ENCODE results near the gene TOM1L2.

Gene TOM1L2

DNA sequence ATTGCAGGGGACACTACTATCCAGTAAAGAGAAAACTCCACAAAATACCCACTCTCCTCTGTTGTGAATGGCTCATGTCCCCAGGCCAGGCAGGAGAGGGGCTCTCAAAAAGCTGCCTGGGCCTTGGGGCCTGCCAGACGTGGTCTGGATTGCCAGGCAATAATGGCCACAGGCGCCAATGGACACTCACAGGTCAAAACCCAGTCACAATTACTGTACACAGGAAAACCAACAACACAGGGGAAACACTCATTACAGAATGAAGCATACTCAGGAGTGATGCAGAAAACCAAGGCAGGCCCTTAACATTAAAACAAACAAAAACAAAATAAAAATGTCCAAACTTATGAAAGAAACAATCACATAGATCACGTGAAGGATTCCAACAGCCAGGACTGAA lies 100.3 kb downstream of the TOM1L2 start:
- DNase-seq: no peak

DNA sequence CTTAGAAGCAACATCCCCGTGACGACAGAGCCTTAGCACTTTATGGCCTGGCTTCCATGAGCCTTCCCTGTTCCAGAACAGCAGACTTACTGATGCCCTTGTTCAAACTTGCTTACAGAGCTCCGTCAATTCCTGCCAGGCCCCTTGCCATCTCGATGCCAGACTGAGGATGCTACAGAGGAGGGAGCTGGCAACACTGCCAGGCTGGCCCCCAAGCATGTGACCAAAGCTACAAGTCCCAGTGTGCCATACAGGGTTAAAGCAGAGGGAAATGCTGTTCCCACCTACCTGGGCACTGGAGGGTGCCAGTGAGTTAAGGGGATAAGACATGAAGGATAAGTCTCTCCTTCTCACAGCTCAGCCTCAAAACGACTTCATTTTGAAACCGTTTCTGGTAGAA lies 102.0 kb downstream of the TOM1L2 start:
- DNase-seq: no peak

DNA sequence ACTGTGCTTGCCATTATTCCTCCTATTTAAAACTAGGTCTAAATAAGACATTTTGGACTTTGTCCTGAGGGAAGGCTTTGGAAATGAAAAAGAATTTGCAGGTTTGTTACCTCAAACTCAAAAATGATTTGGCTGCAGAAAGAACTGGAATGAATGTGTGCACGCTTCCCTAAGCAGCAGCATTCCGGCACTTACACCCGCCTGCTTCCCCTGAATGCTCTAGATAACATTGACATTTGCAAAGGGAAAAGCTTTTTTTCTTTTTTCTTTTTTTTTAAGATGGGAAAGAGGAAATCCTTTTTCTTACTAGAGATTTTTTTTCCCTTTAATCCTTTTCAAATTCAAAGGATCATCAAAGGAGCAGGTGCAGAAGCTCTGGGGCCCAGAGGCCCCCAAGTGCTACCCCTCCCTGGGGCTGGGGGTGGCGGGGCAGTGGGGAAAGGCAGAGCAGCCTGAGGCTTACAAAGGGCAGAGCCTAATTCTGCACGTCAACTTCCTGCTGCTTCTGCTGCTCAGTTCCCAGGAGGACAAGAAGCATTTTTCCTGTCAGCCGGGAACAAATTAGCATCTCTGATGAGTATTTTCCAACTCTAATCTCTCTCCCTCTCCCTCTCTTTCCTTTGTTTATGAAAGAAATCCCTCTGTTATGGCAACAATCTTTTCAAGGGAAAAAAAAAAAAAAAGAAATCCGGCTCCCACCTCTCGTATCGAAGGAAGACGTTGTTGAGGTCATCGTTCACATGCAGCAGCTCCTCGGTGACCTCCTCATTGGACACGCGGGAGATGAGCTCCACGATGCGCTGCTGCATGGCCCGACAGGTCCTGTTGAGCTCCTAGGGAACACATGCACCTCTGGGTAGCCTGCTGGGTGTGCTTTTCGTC lies 103.3 kb downstream of the TOM1L2 start:
- no peak for DNase-seq

DNA sequence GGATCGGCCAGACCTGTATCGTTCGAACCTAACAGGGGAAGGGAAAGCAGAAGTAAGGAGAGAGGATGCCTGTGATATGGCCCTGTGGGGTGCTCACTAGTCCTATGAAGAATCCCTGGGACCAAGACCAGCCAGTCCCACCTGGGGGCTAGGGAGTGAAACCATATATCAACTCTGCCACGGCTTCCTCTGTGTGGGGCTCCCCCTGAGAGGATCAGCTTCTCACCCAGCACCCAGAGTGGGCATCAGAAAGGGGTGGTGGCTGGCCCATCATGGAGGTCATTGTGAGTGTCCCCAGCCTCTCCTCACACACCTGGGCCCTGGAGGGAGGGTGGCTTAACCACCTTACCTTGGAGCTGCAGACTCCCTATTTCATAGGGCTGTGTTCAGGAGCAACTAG lies 105.3 kb downstream of the TOM1L2 start:
- DNase-seq: no peak

DNA sequence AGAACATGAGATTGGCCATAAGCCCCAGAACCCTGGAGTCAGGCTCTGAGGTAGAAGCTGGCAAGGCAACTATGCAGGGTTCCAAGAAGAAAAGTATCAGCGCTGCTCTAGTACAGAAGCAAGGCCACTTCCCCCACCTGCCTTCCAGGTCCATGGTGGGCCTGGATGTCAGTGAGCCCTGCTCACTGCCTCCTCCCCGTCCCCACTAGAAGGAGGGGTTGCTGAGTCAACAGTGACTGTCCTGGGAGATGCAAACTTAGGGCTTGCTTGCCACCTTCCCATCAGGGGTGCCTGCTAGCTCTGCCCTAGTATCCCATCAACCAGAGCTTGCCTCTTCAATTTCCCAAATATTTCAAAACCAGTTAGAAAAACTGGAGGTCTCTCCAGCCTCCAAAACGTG lies 105.8 kb downstream of the TOM1L2 start:
- no peak for DNase-seq

DNA sequence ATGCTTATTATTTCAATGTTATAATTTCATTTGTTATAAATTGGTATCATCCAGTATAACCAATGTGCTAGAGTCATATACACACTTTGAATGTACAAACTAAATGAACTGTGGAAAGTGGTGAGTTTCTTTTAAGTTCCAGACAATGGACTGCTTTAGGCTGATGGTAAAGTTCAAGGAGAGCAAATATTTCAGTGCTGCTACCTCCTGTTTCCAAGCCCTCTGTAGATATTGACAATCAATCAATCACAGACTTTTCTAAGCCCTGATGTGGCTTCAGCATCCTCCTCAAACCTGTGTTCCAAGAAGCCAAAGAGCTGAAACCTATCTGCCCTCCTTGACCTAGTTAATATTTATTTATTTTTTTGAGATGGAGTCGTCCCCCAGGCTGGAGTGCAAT lies 107.2 kb downstream of the TOM1L2 start:
- DNase-seq: no peak

DNA sequence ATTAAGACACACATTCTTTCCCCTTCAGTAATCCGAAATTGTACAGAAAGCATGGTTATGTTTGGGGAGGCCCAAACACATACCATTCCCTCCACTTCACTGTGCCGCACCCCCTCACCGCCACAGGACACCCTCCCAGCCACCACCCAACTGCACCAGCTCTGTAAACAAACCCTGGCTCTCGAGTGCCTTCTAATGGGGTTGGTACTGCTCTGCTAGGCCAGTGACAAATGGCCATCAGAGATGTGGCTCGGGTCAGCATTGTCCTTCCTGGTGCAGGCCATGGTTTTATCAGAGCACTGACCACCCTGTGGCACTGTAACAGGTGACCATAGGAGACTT lies 111.5 kb downstream of the TOM1L2 start:
- DNase-seq: no peak

DNA sequence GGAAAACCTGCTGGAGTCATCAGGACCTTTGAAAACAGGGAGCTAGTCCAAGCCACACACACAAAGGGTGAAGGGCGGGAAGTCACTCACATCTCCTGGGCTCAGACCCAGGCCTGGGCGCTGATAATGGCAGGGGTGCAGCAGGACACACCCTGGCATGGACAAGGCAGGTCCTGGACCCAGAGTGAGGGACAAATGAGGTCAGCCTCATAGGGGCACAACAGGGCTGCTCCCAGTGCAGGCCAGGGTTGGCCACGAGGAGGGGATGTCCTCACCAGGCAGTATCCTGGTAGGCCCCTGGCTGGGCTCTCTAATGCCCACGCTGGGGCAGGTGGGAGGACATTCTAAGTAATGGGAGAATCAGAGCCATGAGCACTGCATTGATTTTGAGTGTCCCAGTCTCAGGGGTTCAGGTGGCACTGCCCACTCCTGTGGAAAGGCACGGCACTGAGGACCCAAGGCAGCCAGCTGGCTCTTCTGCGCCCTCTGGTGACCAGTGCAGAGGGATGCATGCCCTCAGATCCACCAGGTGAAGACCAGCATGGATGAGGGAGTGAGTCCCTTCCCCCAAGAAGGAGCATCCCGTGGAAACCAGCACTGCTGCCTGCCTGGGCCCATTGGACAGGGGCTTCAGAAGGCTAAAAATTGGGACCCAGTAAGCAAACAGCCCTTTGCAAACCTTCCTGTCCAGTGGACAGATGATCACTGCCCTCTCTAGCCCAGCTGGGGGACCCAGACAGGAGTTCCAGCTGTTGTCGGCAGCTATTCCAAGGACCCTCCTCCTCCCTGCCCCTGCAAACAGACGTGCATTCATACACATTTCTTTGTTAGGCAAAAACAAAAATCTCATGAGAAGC lies 112.1 kb downstream of the TOM1L2 start:
- peak; percentile 70 to 73 for DNase-seq

DNA sequence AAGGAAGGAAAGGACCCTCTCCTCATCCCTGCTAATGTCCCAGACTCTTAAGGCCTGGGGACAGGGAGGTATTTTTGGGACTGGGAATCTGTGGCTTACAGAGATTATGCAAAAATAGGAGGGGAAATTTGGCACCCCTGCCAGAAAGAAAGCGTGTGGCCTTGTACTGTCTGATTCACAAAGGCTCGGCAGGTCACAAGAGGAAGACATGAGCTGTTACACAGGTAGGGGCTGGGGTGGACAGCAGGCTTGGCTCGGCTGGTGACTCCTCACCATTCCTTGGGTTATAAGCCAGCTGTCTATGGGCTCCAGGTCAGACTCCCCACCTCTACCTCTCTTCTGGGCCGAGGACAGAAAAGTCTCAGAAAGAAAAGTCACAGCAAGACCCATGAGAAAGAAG lies 114.7 kb downstream of the TOM1L2 start:
- no peak for DNase-seq

DNA sequence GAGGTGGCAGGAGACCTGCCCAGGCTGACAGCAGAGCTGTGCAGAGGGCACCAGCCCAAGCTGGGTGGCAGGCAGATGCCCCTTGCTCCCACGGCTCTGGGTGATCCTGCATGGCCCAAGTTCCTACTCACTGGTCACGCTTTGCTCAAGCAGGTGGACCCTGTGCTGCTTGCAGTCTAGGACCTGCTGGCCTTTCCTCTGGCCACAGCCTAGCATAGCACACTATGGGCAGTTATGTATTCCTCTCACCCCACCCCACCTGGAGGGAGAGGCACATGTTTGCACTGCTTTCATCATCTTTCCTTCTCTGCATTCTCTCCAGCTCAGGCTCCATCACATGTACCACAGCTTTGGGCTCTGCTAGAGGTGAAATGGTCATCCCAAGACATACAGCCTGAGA lies 115.8 kb downstream of the TOM1L2 start:
- no peak for DNase-seq

DNA sequence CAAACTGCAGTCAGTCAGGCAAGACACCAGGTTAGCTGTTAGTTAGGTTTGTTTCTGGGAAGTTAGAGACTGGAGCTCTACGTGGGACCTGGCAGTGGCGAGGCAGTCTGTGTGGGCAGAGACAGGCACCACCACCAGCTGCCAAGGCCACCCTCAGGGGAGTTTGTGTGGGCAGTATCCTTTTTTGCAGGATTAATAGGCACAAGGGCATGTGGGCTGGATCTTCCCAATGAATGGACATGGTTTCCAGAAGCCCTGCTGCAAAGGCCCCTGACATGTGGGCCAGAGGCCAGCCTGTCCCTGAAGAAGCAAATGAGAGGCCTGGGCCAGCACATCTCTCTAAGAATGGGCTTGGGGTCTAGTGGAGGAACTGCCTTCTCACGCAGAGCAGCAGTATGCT lies 116.2 kb downstream of the TOM1L2 start:
- no peak for DNase-seq

DNA sequence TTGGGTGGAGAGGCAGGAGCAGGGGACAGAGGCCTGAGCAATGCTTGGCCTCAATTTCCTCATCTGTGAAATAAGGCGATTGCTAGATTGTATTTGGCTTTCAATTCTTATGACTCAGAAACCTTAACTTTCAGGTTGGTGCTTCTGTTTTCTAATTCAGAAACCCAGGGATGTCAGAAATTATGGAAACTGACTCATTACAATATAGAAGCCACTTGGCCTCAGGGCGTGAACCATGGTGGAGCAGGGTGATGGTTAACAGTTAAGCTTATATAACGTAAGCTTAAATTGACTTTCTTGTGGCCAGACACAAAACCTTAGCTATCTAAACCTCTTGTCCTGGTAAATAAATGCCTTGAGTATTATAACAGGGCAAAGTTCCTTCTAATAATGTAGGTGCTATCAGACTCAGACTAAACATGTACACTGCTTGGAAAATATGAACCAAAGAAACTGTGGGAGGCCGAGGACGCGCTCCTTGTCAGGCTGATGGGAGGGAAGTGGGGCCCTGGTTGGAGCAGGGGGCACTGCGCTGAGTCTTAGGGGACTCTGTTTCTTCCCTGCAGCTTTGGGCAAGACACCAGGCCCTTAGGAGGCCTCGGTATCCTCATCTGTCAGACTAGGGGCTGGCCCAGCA lies 118.3 kb downstream of the TOM1L2 start:
- no peak for DNase-seq

DNA sequence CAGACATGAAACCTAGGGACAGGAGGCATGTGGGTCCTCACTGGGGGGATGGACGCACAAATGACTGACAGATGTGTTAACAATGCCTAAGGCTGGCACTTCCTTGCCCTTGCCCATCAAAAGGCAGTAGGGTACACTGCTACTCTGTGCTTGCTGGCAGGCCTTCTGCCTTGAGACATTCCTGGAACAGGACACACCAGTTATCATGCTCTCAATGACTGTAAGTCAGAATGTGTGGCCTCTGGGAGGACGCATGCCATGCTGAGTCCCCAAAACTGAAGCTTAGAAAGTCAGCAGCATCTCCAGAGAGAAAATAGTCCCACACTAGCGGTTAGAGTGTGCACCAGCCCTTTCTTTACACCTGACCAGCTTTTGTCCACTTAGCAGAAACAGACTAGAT lies 119.3 kb downstream of the TOM1L2 start:
- no peak for DNase-seq

DNA sequence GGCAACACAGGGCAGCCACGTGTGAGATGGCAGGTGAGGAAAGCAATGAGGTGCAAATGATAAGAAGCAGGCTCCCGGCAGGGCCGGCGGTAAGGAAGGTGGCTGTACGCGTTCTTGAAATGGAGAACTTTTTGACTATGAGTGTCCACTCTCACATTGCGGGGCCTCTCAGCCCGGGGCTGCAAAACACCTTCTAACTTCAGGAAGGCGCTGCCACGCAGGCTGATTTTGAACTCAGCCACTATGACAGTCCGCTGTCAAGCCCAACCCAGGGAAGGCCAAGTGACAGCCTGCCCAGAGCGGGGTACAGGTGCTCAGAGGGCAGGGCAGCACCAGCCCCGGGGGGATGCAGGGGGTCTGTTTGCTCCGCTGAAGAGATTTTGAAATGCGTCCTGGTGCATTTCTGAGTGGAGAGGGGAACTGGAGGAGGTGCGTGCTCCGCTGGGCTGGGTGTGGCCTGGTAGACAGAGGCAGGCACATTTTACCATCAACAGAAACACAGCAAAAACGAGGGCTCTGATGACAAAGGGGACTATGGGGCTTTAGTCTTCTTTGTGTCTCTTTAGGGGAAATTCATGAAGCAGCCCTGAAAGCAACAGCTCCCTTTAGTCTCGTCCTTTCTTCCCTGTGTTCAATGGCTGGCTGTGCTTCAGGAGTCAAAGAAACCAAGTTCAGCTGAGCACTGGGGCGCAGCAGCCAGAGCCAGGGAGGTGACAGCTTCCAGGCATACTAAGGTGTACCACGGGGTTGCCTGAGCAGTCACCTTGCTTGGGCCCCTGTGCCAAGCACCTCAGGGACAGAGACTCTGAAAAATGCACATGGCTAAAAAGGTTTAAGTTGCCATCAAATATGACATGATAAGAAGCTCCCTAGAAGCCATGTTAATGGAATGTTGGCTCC lies 120.8 kb downstream of the TOM1L2 start:
- no peak for DNase-seq

DNA sequence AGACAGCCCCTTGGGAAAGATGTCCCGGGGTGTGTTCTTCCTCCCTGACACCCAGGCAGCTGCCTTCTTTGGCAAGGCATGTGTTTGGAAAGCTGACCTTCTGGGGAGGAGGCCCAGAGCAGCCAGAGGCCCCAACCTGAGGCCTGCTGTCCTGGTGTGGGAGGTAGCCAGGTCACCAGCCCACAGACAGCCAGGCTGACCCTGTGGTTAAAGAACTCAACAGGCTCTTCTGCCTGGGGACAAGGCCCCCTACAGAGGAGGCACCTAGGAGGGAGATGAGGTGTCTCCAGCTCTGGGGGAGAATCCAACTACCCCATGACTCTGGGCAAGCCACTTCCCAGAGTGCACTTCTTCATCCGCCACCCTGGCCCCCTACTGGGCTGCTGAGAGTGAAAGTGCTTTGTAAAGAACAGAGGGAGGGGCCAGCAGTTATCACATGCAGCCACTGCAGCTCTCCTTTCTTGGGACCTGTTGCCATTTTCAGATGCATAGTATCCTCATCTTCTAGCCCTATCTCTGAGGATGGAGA lies 122.3 kb downstream of the TOM1L2 start:
- peak; percentile 45 to 49 for DNase-seq

DNA sequence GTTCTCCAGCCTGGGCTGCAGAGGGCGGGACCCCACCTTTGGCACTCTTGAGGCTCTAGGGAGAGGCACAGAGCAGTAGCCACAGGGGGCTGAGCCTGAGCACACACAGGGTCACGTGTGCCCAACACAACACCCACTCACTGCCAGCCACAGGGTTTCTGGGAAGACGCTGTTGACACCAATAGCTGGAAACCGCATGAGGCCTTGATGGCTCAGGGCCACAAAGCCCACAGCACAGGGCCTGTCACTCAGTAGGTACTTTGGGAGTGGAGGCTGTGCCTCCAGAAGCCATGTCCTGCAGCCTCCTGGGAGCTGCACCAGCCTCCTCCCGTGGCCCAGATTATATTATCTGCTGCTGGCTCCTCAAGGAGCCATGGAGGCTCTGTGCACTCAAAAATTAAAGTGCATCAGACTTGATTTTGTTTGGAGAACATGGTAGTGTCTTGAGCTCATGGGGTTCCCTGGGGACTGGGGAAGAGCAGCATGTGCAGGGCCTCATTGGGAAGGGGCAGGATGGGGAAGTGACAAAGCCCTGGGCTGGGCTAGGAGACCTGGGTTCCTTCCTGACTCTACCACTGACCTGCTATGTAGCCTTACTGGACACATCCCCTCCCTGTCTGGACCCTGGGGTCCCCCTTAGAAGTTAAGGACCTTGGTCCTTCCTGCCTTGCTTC lies 122.9 kb downstream of the TOM1L2 start:
- DNase-seq: peak; percentile 83 to 86

DNA sequence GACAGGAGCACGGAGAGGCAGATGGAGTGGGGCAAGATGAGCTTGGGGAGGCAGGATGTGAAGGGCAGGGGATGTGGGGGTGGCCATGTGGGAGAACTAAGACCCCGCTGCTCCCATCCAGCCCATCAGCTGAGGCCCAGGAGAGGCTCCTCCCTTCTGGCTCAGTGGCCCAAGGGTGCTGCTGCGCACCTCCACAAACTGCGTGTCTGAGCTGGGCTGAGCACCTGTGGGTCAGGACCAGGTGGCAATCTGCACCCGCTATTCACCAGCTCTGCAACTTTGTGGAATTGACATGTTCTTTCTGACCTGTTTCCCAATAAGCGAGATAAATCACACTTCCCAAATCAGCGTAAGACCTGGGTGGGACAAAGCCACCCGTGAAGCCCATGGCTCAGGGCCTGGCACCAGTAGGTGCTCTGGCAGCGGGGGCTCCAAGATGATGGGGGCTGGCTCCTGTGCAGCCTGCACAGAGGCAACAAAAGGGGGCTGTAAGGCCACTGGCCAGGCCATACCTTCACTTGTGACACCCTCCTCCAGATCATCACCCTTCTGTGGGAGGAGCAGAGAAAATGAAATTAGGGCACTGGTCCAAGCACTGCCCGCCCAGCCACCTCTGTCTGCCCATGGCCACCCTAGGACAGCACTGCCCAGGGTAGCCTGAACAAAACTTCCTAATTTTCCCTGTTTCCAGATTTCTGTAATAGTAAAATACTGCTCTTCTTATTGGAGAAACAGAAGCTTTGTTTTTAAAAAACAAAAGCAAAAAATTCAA lies 123.7 kb downstream of the TOM1L2 start:
- no peak for DNase-seq

DNA sequence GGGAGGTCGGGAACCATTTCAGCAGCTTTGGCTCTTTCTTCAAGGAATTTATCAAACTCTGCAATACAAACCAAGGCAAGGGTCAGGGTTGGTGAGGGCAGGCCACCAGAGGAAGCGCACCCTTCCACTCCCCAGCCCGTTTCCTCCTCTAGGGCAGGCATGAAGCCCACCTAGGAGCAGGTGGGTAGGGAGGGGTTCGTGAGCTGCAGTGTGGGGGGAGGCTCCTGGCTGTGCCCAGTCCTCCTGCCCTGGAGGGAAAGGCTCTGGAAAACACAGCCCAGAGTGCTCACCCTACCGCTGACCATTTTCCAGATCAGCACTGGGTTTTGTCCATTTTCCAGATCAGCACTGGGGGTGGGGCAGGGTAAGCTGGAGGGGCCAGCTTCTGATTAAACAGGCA lies 124.5 kb downstream of the TOM1L2 start:
- no peak for DNase-seq

DNA sequence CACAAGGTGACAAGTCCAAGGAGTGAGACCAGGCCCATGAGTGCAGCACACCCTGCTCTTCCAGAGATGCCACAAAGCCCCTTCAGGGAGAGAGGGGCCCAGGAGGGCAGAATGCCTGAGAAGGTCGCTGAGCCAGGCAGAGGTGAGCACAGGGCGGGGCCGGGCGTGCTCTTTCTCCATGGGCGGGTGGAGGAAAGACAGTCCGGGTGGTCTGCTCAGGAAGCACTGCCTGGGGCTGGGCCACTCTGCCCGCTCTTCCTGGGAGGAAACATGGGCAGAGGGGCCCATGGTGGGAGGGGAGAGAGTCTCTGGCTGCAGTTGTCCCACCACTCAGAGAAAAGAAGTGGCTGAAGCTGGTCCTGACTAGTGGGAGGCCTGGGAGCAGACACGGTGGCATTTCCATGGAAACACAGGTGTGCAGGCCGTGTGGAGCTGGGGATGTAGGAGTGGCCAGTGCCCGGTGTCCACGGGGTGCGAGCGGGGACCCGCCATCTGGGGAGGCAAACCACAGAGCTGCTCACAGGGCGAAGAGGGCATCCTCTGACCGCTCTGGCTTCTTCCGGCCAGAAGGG lies 125.0 kb downstream of the TOM1L2 start:
- DNase-seq: no peak

DNA sequence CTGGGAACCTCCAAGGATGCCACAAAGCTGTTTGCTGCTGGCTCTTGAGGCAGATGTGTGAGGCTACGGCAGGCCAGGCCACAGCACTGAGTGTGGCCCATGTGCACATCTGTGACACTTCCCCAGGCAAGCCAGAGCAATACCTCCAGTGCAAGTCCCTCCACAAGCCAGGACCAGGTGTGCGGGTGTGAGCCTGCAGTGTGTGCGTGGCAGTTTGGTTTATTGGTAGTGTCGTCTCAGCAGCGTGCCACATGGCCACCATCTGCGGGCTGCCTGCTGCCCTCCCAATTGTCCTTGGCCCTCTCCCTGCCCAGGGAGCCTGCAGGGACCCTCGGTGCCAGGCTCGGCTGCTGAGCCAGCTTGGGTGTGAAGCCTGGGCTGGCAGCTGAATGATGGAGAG lies 125.6 kb downstream of the TOM1L2 start:
- no peak for DNase-seq

DNA sequence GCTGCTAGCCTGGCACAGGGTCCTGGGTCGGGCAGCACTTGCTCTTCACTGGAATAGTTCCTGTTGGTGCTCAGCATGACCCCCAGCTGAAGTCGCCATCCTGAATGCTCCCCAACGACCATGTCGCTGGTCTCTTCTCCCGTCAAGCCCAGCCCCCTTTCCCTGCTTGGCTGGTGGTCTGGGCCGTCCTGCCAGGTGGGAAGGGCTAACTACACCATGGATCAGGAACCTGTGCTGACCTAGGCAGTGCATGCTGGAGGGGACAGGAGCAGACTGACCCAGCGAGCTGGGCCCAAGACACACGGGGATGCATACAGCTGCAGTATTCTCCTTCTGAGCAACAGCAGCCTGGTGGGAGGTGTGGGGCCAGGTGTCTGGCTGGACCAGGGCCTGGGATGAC lies 126.2 kb downstream of the TOM1L2 start:
- DNase-seq: no peak

Measured in activated CD4-positive, alpha-beta T cell treated with anti-CD3 and anti-CD28 coated beads for 4 hours (primary cell).